SK-N-MC (cell line): Measurements from ENCODE around the gene IQSEC3.

Experiments used
- EZH2 ChIP-seq: fragments of 200-600 bp; sonication (generic); IDR thresholded peaks from one replicate; pipeline ENCODE4 v1.6.1; 2017; ENCODE audit warnings: antibody characterized with exemption
- FOXP2 ChIP-seq: optimal IDR thresholded peaks from 2 replicates; pipeline ENCODE3; 2011; ENCODE audit warnings: mild to moderate bottlenecking, moderate library complexity; ENCODE audit not compliant: insufficient read depth; ENCODE audit errors: extremely low read length, control extremely low read depth
- POLR2AphosphoS5 ChIP-seq: IDR thresholded peaks from 2 replicates; pipeline ENCODE4 v1.6.1; 2012; ENCODE audit warnings: mild to moderate bottlenecking, low read depth, low read length, borderline replicate concordance

- TF ChIP-seq POLR2AphosphoS5 = no peak
- no peak for TF ChIP-seq FOXP2
- no peak for TF ChIP-seq EZH2
Measured at GRCh38 chr12:181921-182320, 115.4 kb downstream of the IQSEC3 start.
